ENCODE results near the gene CAPRIN2.
A peak's percentile ranks its signal among the peaks of the same experiment; 100 is the strongest.

The CAPRIN2 gene, protein sequence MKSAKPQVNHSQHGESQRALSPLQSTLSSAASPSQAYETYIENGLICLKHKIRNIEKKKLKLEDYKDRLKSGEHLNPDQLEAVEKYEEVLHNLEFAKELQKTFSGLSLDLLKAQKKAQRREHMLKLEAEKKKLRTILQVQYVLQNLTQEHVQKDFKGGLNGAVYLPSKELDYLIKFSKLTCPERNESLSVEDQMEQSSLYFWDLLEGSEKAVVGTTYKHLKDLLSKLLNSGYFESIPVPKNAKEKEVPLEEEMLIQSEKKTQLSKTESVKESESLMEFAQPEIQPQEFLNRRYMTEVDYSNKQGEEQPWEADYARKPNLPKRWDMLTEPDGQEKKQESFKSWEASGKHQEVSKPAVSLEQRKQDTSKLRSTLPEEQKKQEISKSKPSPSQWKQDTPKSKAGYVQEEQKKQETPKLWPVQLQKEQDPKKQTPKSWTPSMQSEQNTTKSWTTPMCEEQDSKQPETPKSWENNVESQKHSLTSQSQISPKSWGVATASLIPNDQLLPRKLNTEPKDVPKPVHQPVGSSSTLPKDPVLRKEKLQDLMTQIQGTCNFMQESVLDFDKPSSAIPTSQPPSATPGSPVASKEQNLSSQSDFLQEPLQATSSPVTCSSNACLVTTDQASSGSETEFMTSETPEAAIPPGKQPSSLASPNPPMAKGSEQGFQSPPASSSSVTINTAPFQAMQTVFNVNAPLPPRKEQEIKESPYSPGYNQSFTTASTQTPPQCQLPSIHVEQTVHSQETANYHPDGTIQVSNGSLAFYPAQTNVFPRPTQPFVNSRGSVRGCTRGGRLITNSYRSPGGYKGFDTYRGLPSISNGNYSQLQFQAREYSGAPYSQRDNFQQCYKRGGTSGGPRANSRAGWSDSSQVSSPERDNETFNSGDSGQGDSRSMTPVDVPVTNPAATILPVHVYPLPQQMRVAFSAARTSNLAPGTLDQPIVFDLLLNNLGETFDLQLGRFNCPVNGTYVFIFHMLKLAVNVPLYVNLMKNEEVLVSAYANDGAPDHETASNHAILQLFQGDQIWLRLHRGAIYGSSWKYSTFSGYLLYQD

DNA sequence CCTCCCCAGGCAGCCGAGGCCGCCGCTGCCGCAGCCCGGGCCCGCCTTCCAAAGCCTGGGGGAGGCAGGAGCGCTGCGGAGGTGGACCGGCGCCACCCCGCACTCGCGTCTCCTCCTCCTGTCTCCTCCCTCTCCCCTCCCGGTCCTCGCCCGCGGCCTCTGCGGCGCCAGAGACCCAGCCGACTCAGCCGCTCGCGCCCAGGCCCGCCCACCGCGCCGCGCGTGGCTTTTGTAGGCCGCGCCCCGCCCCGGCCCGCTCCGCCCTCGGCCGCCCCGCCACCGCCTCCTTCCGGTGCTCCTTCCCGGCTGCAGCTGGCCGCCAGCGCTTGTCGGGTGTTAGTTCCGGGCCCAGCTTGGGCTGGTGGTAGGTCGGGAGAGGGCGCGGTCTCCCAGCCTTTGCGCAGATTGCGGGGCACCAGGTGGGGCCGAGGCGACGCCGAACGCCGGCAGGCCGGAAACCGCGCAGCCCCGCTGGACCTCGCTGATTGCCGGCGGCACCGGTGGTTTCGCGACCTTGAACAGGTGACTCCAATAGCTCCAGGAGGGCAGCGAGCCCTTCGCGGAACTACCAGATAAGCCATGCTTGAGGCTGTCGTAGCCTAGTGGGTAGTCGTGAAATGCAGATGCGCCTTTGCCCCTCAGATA lies at the start of gene CAPRIN2:
Gene CAPRIN2, minus strand, starts transcription at position 202 of the 645 bp plus-strand sequence. CDS start 1,431 bp downstream, outside the sequence.
- DNase-seq (ENCODE audit: low read depth in 2 of 2), result peak; percentile 88 to 92

GRCh38 chr12:30797689-30798088 lies 42.9 kb upstream of the CAPRIN2 start:
- no peak for DNase-seq (ENCODE audit: low read depth in 2 of 2)

DNA sequence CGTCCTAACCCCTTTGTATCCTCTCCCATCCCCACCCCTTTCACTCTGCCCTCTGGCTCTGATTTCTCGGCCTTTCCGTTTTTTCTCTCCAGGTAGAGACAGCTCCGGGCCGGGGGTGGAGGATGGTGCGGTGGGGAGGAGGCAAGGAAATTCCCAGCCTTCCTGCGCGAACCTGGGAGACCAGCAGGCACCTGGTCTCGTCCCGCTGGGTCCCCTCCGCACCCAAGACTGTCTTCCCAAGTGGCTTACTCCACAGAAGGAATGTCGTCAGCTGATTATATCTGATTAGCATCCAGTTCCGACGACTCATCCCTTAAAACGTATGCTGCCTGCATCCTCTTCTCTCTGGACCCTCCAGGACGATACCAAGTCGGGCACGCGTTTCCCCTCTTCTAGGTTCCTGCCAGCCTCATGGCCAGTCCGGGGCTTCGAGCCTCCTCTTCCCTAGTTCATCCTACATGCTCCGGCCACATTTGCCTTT lies 42.2 kb upstream of the CAPRIN2 start:
- no peak for DNase-seq (ENCODE audit: low read depth in 2 of 2)

GRCh38 chr12:30796313-30796780 lies 41.6 kb upstream of the CAPRIN2 start:
- DNase-seq (ENCODE audit: low read depth in 2 of 2), result no peak

GRCh38 chr12:30795410-30796312 lies 40.9 kb upstream of the CAPRIN2 start:
- peak in 1 of 2 donors; percentile 56 for DNase-seq (ENCODE audit: low read depth in 2 of 2)

DNA sequence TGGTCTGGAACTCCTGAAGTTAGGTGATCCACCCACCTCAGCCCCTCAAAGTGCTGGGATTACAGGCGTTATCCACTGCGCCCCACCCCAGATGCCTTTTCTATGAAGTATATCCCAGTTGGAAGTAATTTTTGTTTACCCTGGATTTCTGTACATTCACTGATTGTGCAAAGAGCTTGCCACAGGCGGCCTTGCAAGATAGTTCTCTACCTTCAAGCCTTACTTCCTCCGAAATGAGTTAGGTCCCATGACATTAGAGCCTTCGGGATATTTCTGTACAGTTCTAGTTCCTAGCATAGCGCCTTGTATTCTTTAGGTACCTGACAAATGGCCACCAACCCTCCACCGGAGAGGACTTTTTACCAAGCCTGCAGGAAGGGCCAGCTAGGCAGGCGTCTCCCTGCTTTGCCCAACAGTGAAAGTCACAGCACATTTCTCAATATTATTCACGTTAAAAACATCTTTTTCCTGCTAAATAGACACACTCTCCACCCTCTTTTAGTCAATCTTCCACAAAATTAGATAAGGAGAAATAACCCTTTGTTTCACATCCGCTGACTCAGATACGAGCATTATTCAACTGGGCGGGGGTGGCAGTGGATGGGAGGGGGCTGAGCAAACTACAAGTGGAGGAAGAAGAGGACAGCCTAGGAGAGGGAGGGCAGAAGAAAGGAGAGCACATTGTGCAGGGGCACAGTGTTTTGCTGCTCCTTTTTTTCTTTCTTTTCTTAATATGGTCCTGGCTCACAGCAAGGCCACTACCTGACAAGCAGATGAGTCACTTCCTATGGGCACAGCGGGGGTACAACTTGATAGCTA lies 40.0 kb upstream of the CAPRIN2 start:
- no peak for DNase-seq (ENCODE audit: low read depth in 2 of 2)

- DNase-seq (ENCODE audit: low read depth in 2 of 2), result no peak
These were observed 39.3 kb upstream of the CAPRIN2 start for GRCh38 chr12:30794020-30794419.

- no peak for DNase-seq (ENCODE audit: low read depth in 2 of 2)
These were observed 38.1 kb upstream of the CAPRIN2 start for GRCh38 chr12:30792648-30793499.

- DNase-seq (ENCODE audit: low read depth in 2 of 2), result no peak
These were observed 37.3 kb upstream of the CAPRIN2 start for GRCh38 chr12:30792085-30792484.

DNA sequence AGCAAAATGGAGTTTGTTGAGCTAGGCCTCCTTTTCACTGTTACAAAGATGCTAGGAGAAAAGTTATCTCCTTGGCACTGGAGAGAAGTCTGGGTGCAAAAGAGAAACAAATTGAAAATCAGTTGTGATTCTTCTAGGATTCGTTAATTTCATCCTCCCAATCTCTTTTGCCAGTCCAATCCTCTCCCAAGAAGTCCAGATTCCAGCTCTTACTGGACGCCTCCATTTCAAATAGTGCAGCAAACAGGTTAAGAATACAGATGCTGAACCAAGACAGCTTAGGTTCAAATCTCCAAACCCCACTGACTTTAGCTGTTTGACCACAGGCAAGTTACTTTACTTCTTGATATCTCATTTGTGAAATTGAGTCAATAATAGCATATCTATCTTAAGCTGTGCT lies 34.0 kb upstream of the CAPRIN2 start:
- no peak for DNase-seq (ENCODE audit: low read depth in 2 of 2)

DNA sequence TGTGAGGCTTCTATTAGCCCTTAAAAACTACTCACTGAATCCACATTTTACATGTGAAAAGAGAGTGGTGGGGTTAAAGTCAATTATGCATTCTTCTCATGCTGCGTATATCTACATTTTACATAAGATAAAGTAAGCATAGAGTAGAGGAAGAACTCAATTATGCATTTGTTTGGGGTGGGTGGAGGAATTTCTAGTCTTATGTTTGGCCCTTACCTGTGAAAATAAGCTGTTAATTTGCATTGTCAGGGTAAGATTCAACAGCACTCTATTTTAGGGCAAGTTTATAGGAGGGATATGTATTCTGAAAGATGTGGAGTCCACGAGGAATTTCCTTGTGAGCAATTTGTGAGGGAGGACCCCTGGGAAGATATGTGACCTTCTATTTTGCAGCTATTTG lies 30.9 kb upstream of the CAPRIN2 start:
- DNase-seq (ENCODE audit: low read depth in 2 of 2), result no peak

DNA sequence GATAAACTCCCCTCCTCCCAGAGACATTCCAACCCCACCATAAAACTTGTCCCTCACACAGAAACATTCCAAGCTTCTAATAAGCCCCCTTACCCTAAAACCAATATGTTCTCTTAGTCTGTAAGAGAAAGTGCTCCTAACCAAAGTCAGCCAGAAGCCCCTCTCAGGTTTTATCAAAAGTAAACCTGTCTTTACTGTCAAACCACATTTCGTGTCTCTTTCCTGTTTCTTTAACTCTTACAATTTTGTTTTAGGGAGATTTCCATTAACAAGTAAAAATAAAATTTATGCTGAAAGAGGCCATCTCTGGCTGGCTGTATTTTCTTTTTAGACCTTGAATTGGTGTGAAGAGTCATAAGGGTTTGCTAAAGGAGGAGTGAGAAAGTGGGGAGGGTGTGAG lies 29.8 kb upstream of the CAPRIN2 start:
- DNase-seq (ENCODE audit: low read depth in 2 of 2), result no peak

DNA sequence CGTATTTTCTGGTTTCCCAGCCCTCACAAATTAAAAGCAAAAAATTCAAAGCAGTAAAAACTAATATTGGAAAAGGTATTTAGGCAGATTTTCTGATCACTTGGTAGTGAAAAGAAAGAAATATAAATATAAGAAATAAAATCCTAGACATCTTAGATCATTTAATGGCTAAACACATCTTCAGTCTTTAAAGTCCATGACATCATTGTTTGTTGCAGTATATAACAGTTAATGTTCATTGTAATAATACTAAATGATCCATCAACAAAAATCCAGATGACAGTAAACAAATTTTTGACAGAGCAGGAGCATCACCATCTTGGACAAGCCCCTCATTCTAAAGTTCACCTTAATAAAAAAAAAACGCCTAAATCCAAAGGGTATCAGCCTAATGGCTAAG lies 29.2 kb upstream of the CAPRIN2 start:
- DNase-seq (ENCODE audit: low read depth in 2 of 2), result no peak

DNA sequence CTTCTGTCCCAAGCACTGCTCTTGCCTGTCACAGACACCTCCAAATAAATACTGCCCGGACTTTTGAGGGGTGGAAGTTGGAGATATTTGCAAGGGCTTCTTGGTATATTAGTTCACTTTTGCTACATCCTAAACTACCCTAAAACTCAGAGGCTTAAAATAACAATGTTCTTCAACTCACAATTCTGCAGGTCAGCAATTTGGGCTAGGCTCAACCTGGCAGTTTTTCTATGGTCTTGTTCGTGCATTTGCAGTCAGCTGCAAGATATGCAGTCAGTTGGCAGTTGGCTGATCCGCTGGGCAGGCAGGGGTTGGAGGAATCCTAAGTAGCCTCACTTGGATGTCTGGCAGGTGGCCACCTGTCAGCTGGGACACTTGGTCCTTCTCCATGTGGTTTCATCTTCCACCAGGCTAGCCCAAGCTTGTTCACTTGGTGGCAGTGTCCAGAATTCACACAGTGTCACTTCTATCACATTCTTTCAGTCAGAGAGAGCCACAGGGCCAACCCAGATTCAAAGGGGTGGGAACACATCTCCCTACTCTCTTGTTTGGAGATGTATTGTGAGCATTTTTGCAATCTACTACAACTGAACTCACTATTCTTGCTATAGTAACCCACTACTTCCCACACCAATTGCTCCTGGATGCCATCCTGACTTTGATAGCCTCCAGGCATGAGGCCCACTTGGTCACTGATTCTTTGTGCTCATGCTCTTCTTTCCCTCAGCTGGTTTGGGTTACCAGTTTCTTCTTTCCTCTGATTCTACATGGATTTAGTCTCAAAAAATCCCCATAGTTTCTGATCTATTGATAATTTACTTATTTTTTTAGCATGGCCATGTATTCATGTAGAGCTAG lies 27.8 kb upstream of the CAPRIN2 start:
- no peak for DNase-seq (ENCODE audit: low read depth in 2 of 2)

DNA sequence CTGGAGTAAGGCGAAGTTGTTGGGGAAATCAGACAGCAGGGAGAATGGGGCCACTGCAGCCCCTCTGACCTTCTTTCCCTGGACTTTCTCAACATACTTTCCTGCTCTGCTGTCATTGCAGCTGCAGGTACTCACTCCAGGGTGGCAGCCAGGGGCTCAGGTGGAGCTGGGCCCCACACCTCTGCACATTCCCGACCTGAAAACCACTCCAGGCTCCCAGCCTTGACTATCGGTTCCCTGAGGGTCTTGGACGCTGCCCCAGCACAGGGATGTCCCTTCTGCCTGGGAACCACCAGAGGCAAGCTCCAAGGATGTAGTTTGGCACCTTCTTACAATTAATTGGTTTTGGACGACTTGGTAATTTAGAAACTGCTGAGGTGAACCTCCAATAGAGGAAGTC lies 24.8 kb upstream of the CAPRIN2 start:
- no peak for DNase-seq (ENCODE audit: low read depth in 2 of 2)

GRCh38 chr12:30779178-30779577 lies 24.4 kb upstream of the CAPRIN2 start:
- DNase-seq (ENCODE audit: low read depth in 2 of 2), result no peak

- no peak for DNase-seq (ENCODE audit: low read depth in 2 of 2)
These were observed 19.8 kb upstream of the CAPRIN2 start for GRCh38 chr12:30774599-30774998.

- DNase-seq (ENCODE audit: low read depth in 2 of 2), result no peak
These were observed 15.1 kb upstream of the CAPRIN2 start for GRCh38 chr12:30769802-30770201.

Measured in activated CD4-positive, alpha-beta T cell treated with anti-CD3 and anti-CD28 coated beads for 24 hours (primary cell).